ENCODE measurements around the gene TFDP1.

Gene TFDP1, protein sequence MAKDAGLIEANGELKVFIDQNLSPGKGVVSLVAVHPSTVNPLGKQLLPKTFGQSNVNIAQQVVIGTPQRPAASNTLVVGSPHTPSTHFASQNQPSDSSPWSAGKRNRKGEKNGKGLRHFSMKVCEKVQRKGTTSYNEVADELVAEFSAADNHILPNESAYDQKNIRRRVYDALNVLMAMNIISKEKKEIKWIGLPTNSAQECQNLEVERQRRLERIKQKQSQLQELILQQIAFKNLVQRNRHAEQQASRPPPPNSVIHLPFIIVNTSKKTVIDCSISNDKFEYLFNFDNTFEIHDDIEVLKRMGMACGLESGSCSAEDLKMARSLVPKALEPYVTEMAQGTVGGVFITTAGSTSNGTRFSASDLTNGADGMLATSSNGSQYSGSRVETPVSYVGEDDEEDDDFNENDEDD

DNA sequence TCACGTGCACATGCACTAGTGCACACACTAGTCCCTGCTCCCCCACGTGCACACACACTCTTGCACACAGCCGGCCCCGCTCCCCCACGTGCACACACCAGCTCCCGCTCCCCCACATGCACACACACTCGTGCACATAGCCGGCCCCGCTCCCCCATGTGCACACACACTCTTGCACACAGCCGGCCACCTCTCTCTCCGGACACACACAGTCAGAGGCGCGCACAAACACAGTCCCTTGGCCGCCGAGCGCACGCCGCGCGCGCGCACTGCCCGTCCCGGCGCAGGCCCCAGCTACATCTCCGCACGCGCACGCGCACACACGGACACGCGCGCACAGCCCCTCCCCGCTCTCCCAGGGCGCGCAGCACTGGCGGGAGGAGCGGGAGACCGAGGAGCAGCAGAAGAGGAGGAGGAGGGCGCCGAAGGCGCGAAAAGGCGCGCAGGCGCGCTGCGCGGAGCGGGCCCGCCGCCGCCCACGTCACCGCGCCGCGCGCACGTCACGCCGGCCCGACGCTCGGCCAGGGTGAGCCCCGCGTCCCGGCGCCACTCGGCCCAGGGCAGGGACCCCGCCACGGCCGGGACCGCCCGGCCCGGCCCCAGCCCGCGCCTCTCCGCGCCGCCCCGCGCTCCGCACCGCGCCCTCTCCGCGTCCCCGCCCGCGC is at the start of gene TFDP1:
TFDP1 (plus strand) TSS at position 549 of the 665 bp plus-strand sequence. CDS start 1,085 bp downstream, outside the sequence.
- peak; percentile 76 to 80 for DNase-seq (ENCODE audit: low read depth in 2 of 2)

GRCh38 chr13:113535381-113535781 is 49.2 kb upstream of the TFDP1 start:
- no peak for DNase-seq (ENCODE audit: low read depth in 2 of 2)

- no peak for DNase-seq (ENCODE audit: low read depth in 2 of 2)
These were observed 48.0 kb upstream of the TFDP1 start for GRCh38 chr13:113536461-113537110.

DNA sequence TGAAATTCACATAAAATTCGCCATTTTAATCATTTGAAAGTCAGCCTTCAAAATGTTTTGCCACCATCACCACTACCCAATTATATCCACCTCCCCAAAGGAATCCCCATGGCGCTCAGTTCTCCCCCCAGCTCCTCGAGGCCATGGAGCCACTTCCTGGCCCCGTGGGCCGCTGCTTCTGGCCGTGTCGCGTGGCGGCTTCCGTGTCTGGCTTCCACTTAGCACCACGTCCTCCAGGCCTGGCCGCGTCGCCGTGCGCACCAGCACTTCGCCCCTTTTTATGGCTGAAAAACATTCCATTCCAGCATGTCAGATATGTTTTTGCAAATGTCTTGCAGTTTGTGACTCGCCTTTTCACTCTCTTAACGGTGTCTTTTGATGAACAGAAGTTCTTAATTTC is 47.3 kb upstream of the TFDP1 start:
- DNase-seq (ENCODE audit: low read depth in 2 of 2), result no peak

- no peak for DNase-seq (ENCODE audit: low read depth in 2 of 2)
These were observed 46.5 kb upstream of the TFDP1 start for GRCh38 chr13:113537909-113538688.

GRCh38 chr13:113538689-113539058 is 45.9 kb upstream of the TFDP1 start:
- no peak for DNase-seq (ENCODE audit: low read depth in 2 of 2)

GRCh38 chr13:113539176-113539575 is 45.4 kb upstream of the TFDP1 start:
- no peak for DNase-seq (ENCODE audit: low read depth in 2 of 2)

- no peak for DNase-seq (ENCODE audit: low read depth in 2 of 2)
These were observed 44.7 kb upstream of the TFDP1 start for GRCh38 chr13:113539822-113540221.

DNA sequence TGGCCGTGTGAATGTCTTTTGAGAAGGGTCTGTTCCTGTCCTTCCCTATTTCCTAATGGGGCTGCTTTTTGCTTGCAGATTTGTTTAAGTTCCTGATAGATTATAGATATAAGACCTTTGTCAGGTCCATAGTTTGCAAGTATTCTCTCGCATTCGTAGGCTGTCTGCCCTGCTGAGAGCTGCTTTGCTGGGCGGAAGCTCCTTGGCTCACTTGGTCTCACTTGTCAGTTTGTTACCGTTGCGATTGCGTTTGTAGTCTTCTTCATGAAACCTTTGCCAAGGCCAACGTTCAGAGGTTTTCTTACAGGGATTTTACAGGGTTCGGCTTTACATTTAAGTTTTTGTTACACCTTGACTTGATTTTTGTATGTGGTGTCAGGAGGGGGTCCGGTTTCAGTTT is 44.0 kb upstream of the TFDP1 start:
- no peak for DNase-seq (ENCODE audit: low read depth in 2 of 2)

DNA sequence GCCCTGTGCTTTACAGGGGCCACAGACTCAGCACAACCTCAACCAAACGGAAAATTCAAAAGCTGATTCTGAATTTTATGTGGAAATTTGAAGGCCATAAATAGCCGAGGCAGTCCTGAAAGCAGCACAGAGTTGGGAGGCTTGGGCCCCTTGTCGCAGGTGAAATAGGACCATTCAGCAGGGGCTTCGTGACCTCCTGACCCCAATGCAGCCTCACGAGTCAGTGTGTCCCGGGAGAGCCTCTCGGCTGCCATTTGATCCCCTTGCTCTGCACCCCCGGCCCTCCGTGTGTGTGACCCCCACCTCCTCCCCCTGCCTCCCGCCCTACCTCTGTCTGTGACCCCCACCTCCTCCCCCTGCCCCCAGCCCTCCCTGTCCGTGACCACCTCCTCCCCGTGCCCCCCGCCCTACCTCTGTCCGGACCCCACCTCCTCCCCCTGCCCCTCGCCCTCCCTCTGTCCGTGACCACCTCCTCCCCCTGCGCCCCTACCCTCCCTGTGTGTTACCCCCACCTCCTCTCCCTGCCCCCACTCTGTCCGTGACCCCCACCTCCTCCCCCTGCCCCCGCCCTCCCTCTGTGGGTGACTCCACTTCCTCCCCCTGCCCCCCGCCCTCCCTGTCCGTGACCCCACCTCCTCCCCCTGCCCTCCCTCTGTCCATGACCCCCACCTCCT is 41.7 kb upstream of the TFDP1 start:
- DNase-seq (ENCODE audit: low read depth in 2 of 2), result no peak

DNA sequence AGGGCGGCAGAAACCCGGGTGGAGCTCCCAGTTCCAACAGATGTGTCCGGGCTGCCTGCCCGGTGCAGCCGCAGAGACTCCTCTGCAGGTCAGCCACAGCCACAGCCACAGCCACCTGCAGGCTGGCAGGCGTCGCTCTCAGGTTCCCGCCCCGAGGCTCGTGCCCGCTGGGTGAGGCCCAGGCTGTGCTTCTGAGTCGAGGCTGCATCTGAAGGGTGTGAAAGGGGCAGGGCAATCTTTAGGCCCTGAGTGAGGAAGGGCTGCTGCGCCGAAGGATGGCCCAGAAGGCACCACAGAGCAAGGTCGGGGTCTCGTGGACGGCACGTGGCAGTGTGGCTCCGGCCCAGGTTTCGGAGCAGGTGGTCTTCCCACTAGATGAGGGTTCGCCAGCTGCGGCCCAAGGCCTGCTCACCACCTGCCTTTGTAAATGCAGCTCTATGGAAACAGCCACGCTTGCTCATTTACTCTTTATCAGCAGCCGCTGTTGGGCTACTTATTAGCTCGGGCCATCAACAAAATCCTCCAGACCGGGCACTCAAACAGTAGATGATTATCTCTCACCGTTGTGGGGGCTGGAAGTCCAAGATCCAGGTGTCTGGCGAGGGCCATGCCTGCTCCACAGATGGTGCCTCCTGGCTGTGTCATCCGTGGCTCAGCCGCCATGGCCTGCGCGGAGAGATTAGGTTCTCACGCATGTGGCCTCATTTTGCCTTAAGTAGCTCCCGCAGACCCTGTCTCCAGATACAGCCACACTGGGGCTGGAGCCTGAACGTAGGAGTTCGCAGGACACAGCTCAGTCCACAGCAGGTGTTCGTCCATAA is 40.3 kb upstream of the TFDP1 start:
- DNase-seq (ENCODE audit: low read depth in 2 of 2), result no peak

DNA sequence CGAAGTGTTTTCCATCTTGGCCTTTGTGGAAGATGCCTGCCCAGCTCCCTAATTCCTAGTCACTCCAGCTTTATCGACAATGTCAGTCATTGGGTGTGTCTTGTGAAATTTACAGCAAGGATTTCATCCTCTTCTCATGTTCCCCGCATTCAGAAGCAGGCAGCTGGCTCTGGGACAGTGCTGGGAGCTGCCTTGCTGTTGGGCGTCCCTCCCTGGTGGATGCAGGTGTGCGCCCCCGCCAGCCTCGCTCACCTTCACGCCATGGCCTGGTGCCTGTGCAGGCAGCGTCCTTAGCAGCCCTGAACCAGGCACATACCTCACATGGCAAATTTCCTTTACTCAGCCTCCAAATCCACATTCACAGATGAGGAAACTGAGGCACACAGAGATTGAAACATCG is 39.7 kb upstream of the TFDP1 start:
- no peak for DNase-seq (ENCODE audit: low read depth in 2 of 2)

GRCh38 chr13:113545455-113545930 is 39.1 kb upstream of the TFDP1 start:
- DNase-seq (ENCODE audit: low read depth in 2 of 2), result no peak

DNA sequence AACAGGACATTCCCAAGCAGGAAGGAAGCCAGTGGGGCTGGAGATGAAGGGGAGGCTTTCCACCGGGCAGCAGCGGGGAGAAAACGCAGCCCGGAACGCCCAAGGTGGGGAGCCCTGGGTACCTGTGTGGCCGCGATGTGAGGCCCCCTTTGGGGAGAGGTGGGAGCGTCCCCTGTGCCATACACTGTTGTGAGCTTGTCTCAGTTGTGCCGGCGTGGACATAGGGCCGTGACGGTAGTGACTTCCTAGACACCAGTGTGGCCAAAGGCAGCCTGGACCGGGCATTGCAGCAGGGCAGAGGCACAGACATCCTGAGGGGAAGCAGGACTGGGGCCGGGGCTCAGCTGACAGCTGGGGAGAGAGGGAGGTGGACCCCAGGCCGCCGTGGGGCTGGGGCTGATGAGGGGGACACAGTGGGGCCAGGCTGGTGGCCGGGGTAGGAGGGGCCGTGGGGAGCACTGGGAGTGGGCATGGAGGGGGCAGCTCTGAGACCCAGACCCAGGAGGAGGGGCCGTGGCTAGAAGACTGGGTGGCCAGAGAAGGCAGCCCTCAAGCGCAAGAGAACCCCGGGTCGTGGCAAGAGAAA is 38.5 kb upstream of the TFDP1 start:
- DNase-seq (ENCODE audit: low read depth in 2 of 2), result no peak

- no peak for DNase-seq (ENCODE audit: low read depth in 2 of 2)
These were observed 37.8 kb upstream of the TFDP1 start for GRCh38 chr13:113546571-113547237.

DNA sequence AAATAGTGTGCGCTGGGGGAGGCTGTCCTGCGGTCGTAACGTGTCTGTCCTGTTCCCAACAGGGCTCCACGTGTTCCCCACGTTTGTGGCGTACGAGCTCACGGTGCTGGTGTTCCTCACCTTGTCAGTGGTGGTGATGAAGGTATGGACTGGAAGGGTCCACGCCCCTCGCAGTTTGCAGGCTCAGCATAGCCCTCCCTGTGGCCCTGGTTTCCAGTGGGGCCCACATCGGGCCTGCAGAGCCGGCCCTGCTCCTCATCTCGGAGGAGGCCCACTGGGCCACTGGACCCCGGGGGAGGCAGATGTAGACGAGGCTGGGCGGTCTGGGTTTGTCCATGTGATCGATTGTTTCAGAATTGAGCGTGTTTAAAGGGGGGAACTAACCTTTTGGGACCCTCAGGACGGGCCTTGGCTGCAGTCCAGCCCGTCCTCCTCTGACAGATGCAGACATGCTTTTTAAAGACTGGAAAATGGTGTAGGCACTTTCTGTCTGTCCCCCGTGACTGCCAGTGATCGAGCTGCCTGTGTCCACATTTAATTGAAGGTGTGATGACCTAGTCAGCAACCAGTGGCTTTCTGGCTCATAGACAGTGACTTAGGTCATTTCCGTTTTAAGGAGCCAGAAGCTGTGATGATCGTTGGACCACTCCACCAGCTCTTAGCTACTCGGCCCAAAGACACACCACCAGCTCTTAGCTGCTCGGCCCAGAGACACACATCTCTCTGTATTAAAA is 37.1 kb upstream of the TFDP1 start:
- no peak for DNase-seq (ENCODE audit: low read depth in 2 of 2)

DNA sequence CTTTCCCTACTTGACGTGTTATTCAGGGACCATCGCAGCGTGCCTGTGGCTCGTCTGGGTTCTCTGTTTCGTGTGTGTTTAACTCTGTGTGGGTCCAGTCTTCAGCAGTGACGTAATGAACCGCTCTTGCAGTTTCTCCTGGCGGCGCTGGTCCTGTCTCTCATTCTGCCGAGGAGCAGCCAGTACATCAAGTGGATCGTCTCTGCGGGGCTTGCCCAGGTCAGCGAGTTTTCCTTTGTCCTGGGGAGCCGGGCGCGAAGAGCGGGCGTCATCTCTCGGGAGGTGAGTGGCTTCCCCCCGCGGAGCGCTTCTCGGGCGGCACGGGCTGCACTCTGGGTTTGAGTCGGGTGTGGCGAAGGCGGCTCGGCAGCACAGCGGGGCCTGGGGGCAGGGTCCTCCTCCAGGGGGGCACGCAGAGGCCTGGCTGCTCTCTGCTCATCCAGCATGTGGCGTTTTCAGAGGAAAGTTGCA is 36.3 kb upstream of the TFDP1 start:
- no peak for DNase-seq (ENCODE audit: low read depth in 2 of 2)

- no peak for DNase-seq (ENCODE audit: low read depth in 2 of 2)
These were observed 35.6 kb upstream of the TFDP1 start for GRCh38 chr13:113548778-113549621.
